ENCODE data around the gene PTGR1. TPM values are rescaled to one million over a fixed set of nuclear protein-coding genes. Genes with fewer than 3 reads are reported as not detected.

PTGR1 gene
- total and polyA plus RNA-seq, 4 donors = 14.0 to 61.0 (median 30.0) TPM

DNA sequence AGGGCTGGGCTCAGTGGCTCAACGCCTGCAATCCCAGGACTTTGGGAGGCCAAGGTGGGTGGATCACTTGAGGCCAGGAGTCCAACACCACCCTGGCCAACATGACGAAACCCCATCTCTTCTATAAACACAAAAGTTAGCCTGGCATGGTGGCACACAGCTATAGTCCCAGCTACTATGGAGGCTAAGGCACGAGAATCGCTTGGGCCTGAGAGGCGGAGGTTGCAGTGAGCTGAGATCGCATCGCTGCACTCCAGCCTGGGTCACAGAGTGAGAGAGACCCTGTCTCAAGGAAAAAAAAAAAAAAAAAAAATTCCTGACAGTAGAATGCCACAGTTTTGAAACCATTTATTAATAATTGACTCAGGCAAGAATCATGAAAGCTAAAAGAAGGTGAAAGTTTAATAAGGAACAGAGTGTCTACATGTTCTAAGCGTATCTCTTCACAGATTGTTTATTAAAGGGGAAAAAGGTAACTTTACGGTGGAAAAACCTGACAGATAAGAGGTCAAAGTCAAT, 5.7 kb upstream of the PTGR1 start:
- Histone ChIP-seq H3K9ac (ENCODE audit: insufficient read depth in 1 of 2, low read length in 2 of 2) (no peak overlapping the region), H3K36me3 (ENCODE audit: control insufficient read depth in 4 of 4, insufficient read depth in 4 of 4, low read length in 4 of 4) (no peaks in the 10 kb centered on the region), H3K27ac (ENCODE audit: low read depth in 1 of 2, low read length in 1 of 2) (no peak overlapping the region), H3K9me3 (ENCODE audit: control insufficient read depth in 4 of 4, insufficient read depth in 3 of 4, low read length in 3 of 4) (no peaks in the 10 kb centered on the region), H3K4me1 (ENCODE audit: control insufficient read depth in 5 of 5, insufficient read depth in 5 of 5, low read length in 5 of 5) (peaks cover 0 to 5% (median 0%) of the 10 kb centered on the region in 5 donors), H3K27me3 (ENCODE audit: control insufficient read depth in 3 of 3, insufficient read depth in 3 of 3, low read length in 2 of 3) (no peaks in the 10 kb centered on the region), H3K4me3 (no peak overlapping the region)
- TF ChIP-seq, protein P1, sequence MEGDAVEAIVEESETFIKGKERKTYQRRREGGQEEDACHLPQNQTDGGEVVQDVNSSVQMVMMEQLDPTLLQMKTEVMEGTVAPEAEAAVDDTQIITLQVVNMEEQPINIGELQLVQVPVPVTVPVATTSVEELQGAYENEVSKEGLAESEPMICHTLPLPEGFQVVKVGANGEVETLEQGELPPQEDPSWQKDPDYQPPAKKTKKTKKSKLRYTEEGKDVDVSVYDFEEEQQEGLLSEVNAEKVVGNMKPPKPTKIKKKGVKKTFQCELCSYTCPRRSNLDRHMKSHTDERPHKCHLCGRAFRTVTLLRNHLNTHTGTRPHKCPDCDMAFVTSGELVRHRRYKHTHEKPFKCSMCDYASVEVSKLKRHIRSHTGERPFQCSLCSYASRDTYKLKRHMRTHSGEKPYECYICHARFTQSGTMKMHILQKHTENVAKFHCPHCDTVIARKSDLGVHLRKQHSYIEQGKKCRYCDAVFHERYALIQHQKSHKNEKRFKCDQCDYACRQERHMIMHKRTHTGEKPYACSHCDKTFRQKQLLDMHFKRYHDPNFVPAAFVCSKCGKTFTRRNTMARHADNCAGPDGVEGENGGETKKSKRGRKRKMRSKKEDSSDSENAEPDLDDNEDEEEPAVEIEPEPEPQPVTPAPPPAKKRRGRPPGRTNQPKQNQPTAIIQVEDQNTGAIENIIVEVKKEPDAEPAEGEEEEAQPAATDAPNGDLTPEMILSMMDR (IDR thresholded peaks at IDR 0.05; ENCODE audit: control extremely low read depth, extremely low read depth) = no peak
- ATAC-seq (ENCODE audit: insufficient read depth, low FRiP score) = no peak
- 85 to 92% methylated on average over 9 of the region's 9 CpGs for WGBS, 2 donors
- DNase-seq = no peak

GRCh38 chr9:111604054-111604615, 4.7 kb upstream of the PTGR1 start:
- no peak overlapping the region for H3K9ac ChIP-seq (ENCODE audit: insufficient read depth in 1 of 2, low read length in 2 of 2)
- peaks cover 0 to 10% (median 3%) of the 10 kb centered on the region in 5 donors for H3K4me1 ChIP-seq (ENCODE audit: control insufficient read depth in 5 of 5, insufficient read depth in 5 of 5, low read length in 5 of 5)
- H3K9me3 ChIP-seq (ENCODE audit: control insufficient read depth in 4 of 4, insufficient read depth in 3 of 4, low read length in 3 of 4) = no peaks in the 10 kb centered on the region
- no peak for ATAC-seq (ENCODE audit: insufficient read depth, low FRiP score)
- TF ChIP-seq, protein P1 (IDR thresholded peaks at IDR 0.05; ENCODE audit: control extremely low read depth, extremely low read depth) = no peak
- no peak overlapping the region for H3K4me3 ChIP-seq
- 83 to 90% methylated on average over 16 of the region's 16 CpGs for WGBS, 2 donors
- no peaks in the 10 kb centered on the region for H3K27me3 ChIP-seq (ENCODE audit: control insufficient read depth in 3 of 3, insufficient read depth in 3 of 3, low read length in 2 of 3)
- DNase-seq = no peak
- no peak overlapping the region for H3K27ac ChIP-seq (ENCODE audit: low read depth in 1 of 2, low read length in 1 of 2)
- no peaks in the 10 kb centered on the region for H3K36me3 ChIP-seq (ENCODE audit: control insufficient read depth in 4 of 4, insufficient read depth in 4 of 4, low read length in 4 of 4)

DNA sequence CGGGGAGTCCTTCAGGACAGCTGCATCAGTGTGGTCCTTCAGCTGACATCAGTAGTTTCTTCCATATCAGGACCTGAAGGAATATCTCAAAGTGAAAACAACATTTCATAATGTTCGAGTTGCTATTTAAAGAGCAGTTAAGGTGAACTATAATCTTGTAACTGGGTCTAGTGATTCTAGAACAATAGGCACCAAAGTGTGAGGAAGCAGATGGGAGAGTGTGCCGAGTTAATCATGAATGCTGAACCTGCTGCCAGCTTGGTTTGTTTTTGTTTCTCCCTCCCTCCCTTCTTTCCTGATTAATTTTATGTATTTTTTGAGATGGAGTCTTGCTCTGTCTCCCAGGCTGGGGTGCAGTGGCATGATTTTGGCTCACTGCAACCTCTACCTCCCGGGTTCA, 3.6 kb upstream of the PTGR1 start:
- Histone ChIP-seq H3K36me3 (ENCODE audit: control insufficient read depth in 4 of 4, insufficient read depth in 4 of 4, low read length in 4 of 4) (no peaks in the 10 kb centered on the region), H3K4me3 (no peak overlapping the region), H3K9ac (ENCODE audit: insufficient read depth in 1 of 2, low read length in 2 of 2) (no peak overlapping the region), H3K9me3 (ENCODE audit: control insufficient read depth in 4 of 4, insufficient read depth in 3 of 4, low read length in 3 of 4) (no peaks in the 10 kb centered on the region), H3K27ac (ENCODE audit: low read depth in 1 of 2, low read length in 1 of 2) (no peak overlapping the region), H3K4me1 (ENCODE audit: control insufficient read depth in 5 of 5, insufficient read depth in 5 of 5, low read length in 5 of 5) (peaks cover 0 to 12% (median 3%) of the 10 kb centered on the region in 5 donors), H3K27me3 (ENCODE audit: control insufficient read depth in 3 of 3, insufficient read depth in 3 of 3, low read length in 2 of 3) (no peaks in the 10 kb centered on the region)
- ATAC-seq (ENCODE audit: insufficient read depth, low FRiP score) (no peak), DNase-seq (no peak)
- 80 to 88% methylated on average over 4 of the region's 4 CpGs for WGBS, 2 donors
- TF ChIP-seq, protein P1 (IDR thresholded peaks at IDR 0.05; ENCODE audit: control extremely low read depth, extremely low read depth) = no peak

All from lung (tissue), 12 donors.